H1 (cell line): ENCODE measurements around the gene CRTC3. TPM values are rescaled to one million over a fixed set of nuclear protein-coding genes. Genes with fewer than 3 reads are reported as not detected.

ENCODE experiments used
- CTCF ChIA-PET: fragments of 300-600 bp; sonication (Branson Sonifier 250); formaldehyde crosslinking; loops from one replicate; lab custom pipeline; 2021; ENCODE audit not compliant: partially characterized antibody; lab: Charles Lee
- POLR2A ChIA-PET: fragments of 300-600 bp; sonication (Branson Sonifier 250); formaldehyde crosslinking; loops from one replicate; lab custom pipeline; 2021; ENCODE audit warnings: inconsistent platforms; ENCODE audit not compliant: partially characterized antibody; lab: Charles Lee
- DNase-seq, 2 experiments: peaks; one replicate each; pipeline versions ENCODE4 v3.0.0 to v3.0.0-alpha.2; 2010 to 2022; ENCODE audit warnings: low spot score in 2 of 2, low read depth in 1 of 2, mixed read lengths in 1 of 2
- FAIRE-seq: peaks from 2 replicates; lab custom pipeline; 2011; peaks lifted over from hg19 to GRCh38; lab: Jason Lieb, UNC
- H2AFZ ChIP-seq: 2 replicates; pipeline ENCODE4 v1.8.1; 2012; ENCODE audit warnings: low read length, inconsistent platforms
- H2AK5ac ChIP-seq: 2 replicates; pipeline ENCODE4 v1.6.1; 2013; ENCODE audit warnings: low read depth, low read length
- H2BK120ac ChIP-seq: replicated peaks from 2 replicates; pipeline ENCODE3; 2013; ENCODE audit warnings: low read depth, low read length, inconsistent platforms
- H2BK12ac ChIP-seq: 2 replicates; pipeline ENCODE4 v1.6.1; 2013; ENCODE audit warnings: low read depth, low read length
- H2BK15ac ChIP-seq: 2 replicates; pipeline ENCODE4 v1.6.1; 2013; ENCODE audit warnings: low read length
- H2BK20ac ChIP-seq: 2 replicates; pipeline ENCODE4 v1.6.1; 2013; ENCODE audit warnings: low read length
- H2BK5ac ChIP-seq: 2 replicates; pipeline ENCODE4 v1.6.1; 2013; ENCODE audit warnings: low read depth, low read length
- H3K14ac ChIP-seq: 2 replicates; pipeline ENCODE4 v1.6.1; 2013; ENCODE audit warnings: inconsistent platforms; ENCODE audit not compliant: insufficient read length
- H3K18ac ChIP-seq: 2 replicates; pipeline ENCODE4 v1.6.1; 2013; ENCODE audit warnings: low read length; ENCODE audit errors: extremely low read depth
- H3K23ac ChIP-seq: 2 replicates; pipeline ENCODE4 v1.6.1; 2013; ENCODE audit warnings: inconsistent platforms; ENCODE audit not compliant: insufficient read length
- H3K23me2 ChIP-seq: 2 replicates; pipeline ENCODE4 v1.6.1; 2013; ENCODE audit warnings: low read depth, low read length
- H3K27ac ChIP-seq: 2 replicates; pipeline ENCODE4 v1.6.1; 2011; ENCODE audit warnings: low read depth, low read length, inconsistent platforms
- H3K27me3 ChIP-seq, 4 experiments: replicated peaks in 1 of 4; 1 replicate in 1 of 4; 2 replicates in 3 of 4; pipeline versions ENCODE4 v1.6.1 to v1.8.1; 2011 to 2013; ENCODE audit warnings: low read length in 3 of 4, mild to moderate bottlenecking in 3 of 4, inconsistent platforms in 2 of 4, mixed read lengths in 2 of 4, moderate library complexity in 1 of 4; ENCODE audit not compliant: control insufficient read depth in 3 of 4, insufficient read depth in 3 of 4; ENCODE audit errors: extremely low read depth in 1 of 4
- H3K36me3 ChIP-seq, 4 experiments: 2 replicates each; pipeline versions ENCODE4 v1.6.1 to v1.8.1; 2011 to 2013; ENCODE audit warnings: mild to moderate bottlenecking in 4 of 4, low read length in 3 of 4, moderate library complexity in 2 of 4, control low read depth in 1 of 4, inconsistent platforms in 1 of 4; ENCODE audit not compliant: insufficient read depth in 4 of 4, control insufficient read depth in 2 of 4
- H3K4ac ChIP-seq: replicated peaks from 2 replicates; pipeline ENCODE3; 2013; ENCODE audit warnings: low read length, low read depth, mixed read lengths, inconsistent platforms; ENCODE audit not compliant: insufficient read length
- H3K4me1 ChIP-seq, 4 experiments: replicated peaks in 1 of 4; 1 replicate in 1 of 4; 2 replicates in 3 of 4; pipeline versions ENCODE4 v1.6.1 to v1.8.1; 2011 to 2013; ENCODE audit warnings: low read length in 3 of 4, inconsistent platforms in 2 of 4, mixed read lengths in 1 of 4; ENCODE audit not compliant: insufficient read depth in 4 of 4, control insufficient read depth in 3 of 4
- H3K4me2 ChIP-seq, 2 experiments: 2 replicates each; pipeline versions ENCODE4 v1.6.1 to v1.8.1; 2011 to 2013; ENCODE audit warnings: low read depth in 2 of 2, low read length in 2 of 2, control low read depth in 1 of 2, inconsistent platforms in 1 of 2, mild to moderate bottlenecking in 1 of 2; ENCODE audit not compliant: insufficient read depth in 1 of 2
- H3K4me3 ChIP-seq, 4 experiments: fragments of 200-600, 300-600 bp in 1 of 4; sonication (generic), shearing (Covaris generic), sonication (Bioruptor Twin) in 1 of 4; 2 replicates each; pipeline versions ENCODE4 v1.5.1 to v1.8.1; 2011 to 2016; ENCODE audit warnings: low read length in 4 of 4, low read depth in 3 of 4, control low read depth in 2 of 4, inconsistent platforms in 2 of 4, mild to moderate bottlenecking in 2 of 4, mixed read lengths in 1 of 4, moderate library complexity in 1 of 4; ENCODE audit not compliant: insufficient read depth in 2 of 4; ENCODE audit errors: extremely low read depth in 1 of 4
- H3K56ac ChIP-seq: replicated peaks from 2 replicates; pipeline ENCODE3; 2013; ENCODE audit warnings: low read depth, mild to moderate bottlenecking, mixed read lengths, low read length, inconsistent platforms; ENCODE audit not compliant: insufficient read length
- H3K79me1 ChIP-seq: 2 replicates; pipeline ENCODE4 v1.6.1; 2013; ENCODE audit warnings: low read depth, low read length, control low read depth
- H3K79me2 ChIP-seq, 2 experiments: 2 replicates each; pipeline versions ENCODE4 v1.6.1 to v1.8.1; 2012 to 2013; ENCODE audit warnings: low read length in 2 of 2, mild to moderate bottlenecking in 2 of 2, inconsistent platforms in 1 of 2; ENCODE audit not compliant: insufficient read depth in 2 of 2, control insufficient read depth in 1 of 2
- H3K9ac ChIP-seq, 4 experiments: replicated peaks in 1 of 4; 1 replicate in 1 of 4; 2 replicates in 3 of 4; pipeline versions ENCODE4 v1.6.1 to v1.8.1; 2011 to 2013; ENCODE audit warnings: low read depth in 3 of 4, low read length in 3 of 4, control low read depth in 2 of 4, mild to moderate bottlenecking in 2 of 4, moderate library complexity in 2 of 4, inconsistent platforms in 1 of 4; ENCODE audit errors: extremely low read depth in 1 of 4
- H3K9me3 ChIP-seq, 2 experiments: 2 replicates each; pipeline versions ENCODE4 v1.6.1 to v1.8.1; 2012 to 2013; ENCODE audit warnings: mild to moderate bottlenecking in 2 of 2, moderate library complexity in 2 of 2, control low read depth in 1 of 2, inconsistent platforms in 1 of 2, low read depth in 1 of 2, low read length in 1 of 2, mixed read lengths in 1 of 2; ENCODE audit not compliant: insufficient read depth in 2 of 2
- H4K20me1 ChIP-seq, 2 experiments: replicated peaks in 1 of 2; 2 replicates each; pipeline versions ENCODE3 to v1.8.1; 2011 to 2013; ENCODE audit warnings: inconsistent platforms in 2 of 2, low read length in 2 of 2, mild to moderate bottlenecking in 1 of 2; ENCODE audit not compliant: insufficient read depth in 2 of 2, control insufficient read depth in 1 of 2
- H4K5ac ChIP-seq: 2 replicates; pipeline ENCODE4 v1.6.1; 2013; ENCODE audit warnings: low read length, low read depth, mixed read lengths, inconsistent platforms; ENCODE audit not compliant: insufficient read length
- H4K8ac ChIP-seq: 2 replicates; pipeline ENCODE4 v1.8.0; 2013; ENCODE audit warnings: mild to moderate bottlenecking, moderate library complexity, low read length, inconsistent platforms; ENCODE audit not compliant: insufficient read depth; ENCODE audit errors: extremely low read depth
- H4K91ac ChIP-seq: replicated peaks from 2 replicates; pipeline ENCODE3; 2013; ENCODE audit warnings: low read length, mixed read lengths, inconsistent platforms; ENCODE audit not compliant: insufficient read length
- EP300 ChIP-seq, 2 experiments: IDR thresholded peaks; 1 replicate in 1 of 2; 2 replicates in 1 of 2; pipeline ENCODE4 v1.6.1; 2011 to 2012; ENCODE audit warnings: low read depth in 2 of 2, low read length in 2 of 2, mild to moderate bottlenecking in 2 of 2, borderline replicate concordance in 1 of 2, inconsistent platforms in 1 of 2, moderate library complexity in 1 of 2
- FOSL1 ChIP-seq: IDR thresholded peaks from 2 replicates; pipeline ENCODE4 v1.6.1; 2011; ENCODE audit warnings: mild to moderate bottlenecking, low read depth, low read length, moderate library complexity; ENCODE audit not compliant: insufficient read depth
- JUND ChIP-seq: IDR thresholded peaks from 2 replicates; pipeline ENCODE4 v1.6.1; 2011; ENCODE audit warnings: mild to moderate bottlenecking, improper control_type of control experiment, low read length
- KDM4A ChIP-seq: IDR thresholded peaks from one replicate; pipeline ENCODE4 v1.7.1; 2012; ENCODE audit warnings: low read depth, mild to moderate bottlenecking, moderate library complexity, low read length, inconsistent platforms; ENCODE audit not compliant: severe bottlenecking
- MAFK ChIP-seq: IDR thresholded peaks from 2 replicates; pipeline ENCODE4 v1.6.1; 2012; ENCODE audit warnings: low read depth, mild to moderate bottlenecking, improper control_type of control experiment, low read length
- NANOG ChIP-seq: IDR thresholded peaks from 2 replicates; pipeline ENCODE4 v1.6.1; 2011; ENCODE audit warnings: low read length, low read depth, mild to moderate bottlenecking, inconsistent platforms; ENCODE audit not compliant: insufficient read depth, poor library complexity, severe bottlenecking
- RBBP5 ChIP-seq: IDR thresholded peaks from 2 replicates; pipeline ENCODE4 v1.7.1; 2012; ENCODE audit warnings: low read depth, mild to moderate bottlenecking, inconsistent platforms, low read length, moderate library complexity, borderline replicate concordance
- RFX5 ChIP-seq: IDR thresholded peaks from 2 replicates; pipeline ENCODE4 v1.6.1; 2011; ENCODE audit warnings: low read depth, low read length, improper control_type of control experiment, borderline replicate concordance
- SIN3A ChIP-seq, 2 experiments: IDR thresholded peaks in 1 of 2; conservative IDR thresholded peaks in 1 of 2; 2 replicates each; pipeline ENCODE4 v1.6.1; 2011 to 2012; ENCODE audit warnings: low read length in 2 of 2, improper control_type of control experiment in 1 of 2, low read depth in 1 of 2, mild to moderate bottlenecking in 1 of 2
- SP2 ChIP-seq: IDR thresholded peaks from 2 replicates; pipeline ENCODE4 v1.6.1; 2012; ENCODE audit warnings: mild to moderate bottlenecking, low read length, inconsistent platforms
- TAF1 ChIP-seq: IDR thresholded peaks from 2 replicates; pipeline ENCODE4 v1.6.1; 2011; ENCODE audit warnings: mild to moderate bottlenecking, low read depth, low read length
- TCF12 ChIP-seq: IDR thresholded peaks from 2 replicates; pipeline ENCODE4 v1.6.1; 2011; ENCODE audit warnings: low read depth, mild to moderate bottlenecking, low read length
- YY1 ChIP-seq: IDR thresholded peaks from 2 replicates; pipeline ENCODE4 v1.6.1; 2011; ENCODE audit warnings: low read depth, mild to moderate bottlenecking, low read length
- WGBS, 2 experiments: shearing (Covaris generic) in 1 of 2; methylation state at CpG; one replicate each; pipeline versions ENCODE4 v1.1.6 to v1.1.7; 2013 to 2015; ENCODE audit warnings: low lambda C conversion rate in 2 of 2, mixed read lengths in 2 of 2, inconsistent platforms in 1 of 2, low coverage in 1 of 2, missing lambda C conversion rate in 1 of 2; ENCODE audit not compliant: insufficient replicate concordance in 2 of 2, insufficient coverage in 1 of 2, insufficient read length in 1 of 2; ENCODE audit errors: extremely low coverage in 1 of 2, missing lambda C conversion rate in 1 of 2; 5-methylcytosine and 5-hydroxymethylcytosine counted together
- polyA plus RNA-seq, 7 experiments: library from polyadenylated mRNA; depleted of rRNA in 3 of 7; stranded (reverse) in 5 of 7; unstranded in 2 of 7; fragments of >200 nt in 5 of 7; fragments of 200-250 nt in 2 of 7; gene quantifications; 1 replicate in 5 of 7; 2 replicates in 1 of 7; 4 replicates in 1 of 7; pipeline versions ENCODE4 v1.2.1 to v1.2.3, GENCODE V29; 2011 to 2013; ENCODE audit warnings: missing spikeins in 2 of 7, mixed read lengths in 2 of 7
- total RNA-seq: library from RNA; stranded (reverse); fragmentation: NEBNext Ultra II Directional; extraction: Animal tissue kit (Norgen Biotek cat#: 25700); gene quantifications from 2 replicates; pipeline ENCODE4 v1.2.1, GENCODE V29; 2021

Gene CRTC3
- total and polyA plus RNA-seq, 2 of the 8 experiments (the other 6 are each of a cell fraction or from before 2014, with no cell fraction given), result 5.0 to 5.3 TPM

DNA sequence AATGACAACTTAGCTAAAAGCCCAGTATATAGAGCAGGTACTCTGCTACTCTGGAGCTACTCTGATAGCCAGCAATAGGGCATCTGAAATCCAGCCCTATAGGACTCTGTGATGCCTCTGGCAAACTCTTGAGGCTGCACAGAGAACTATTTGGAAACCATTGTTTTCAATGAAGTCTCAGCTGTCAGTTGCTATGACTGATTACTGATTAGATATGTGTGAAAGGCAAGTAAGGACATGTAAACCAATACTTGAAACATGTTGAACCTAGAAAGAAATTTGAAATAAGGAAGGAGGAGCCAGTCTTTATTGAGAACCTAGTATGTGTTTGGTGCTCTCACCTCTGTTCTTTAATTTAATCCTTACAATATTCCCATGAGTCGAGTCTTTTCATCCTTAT, 40.2 kb upstream of the CRTC3 start:
- Histone ChIP-seq H3K36me3 (peaks cover 22 to 74% (median 52%) of the 10 kb centered on the region in 4 experiments), H2AK5ac (no peak overlapping the region), H3K56ac (no peak overlapping the region), H4K91ac (no peak overlapping the region), H4K20me1 (no peaks in the 10 kb centered on the region), H3K18ac (no peak overlapping the region), H2BK20ac (no peak overlapping the region), H3K27ac (no peak overlapping the region), H3K27me3 (no peaks in the 10 kb centered on the region), H3K23ac (no peak overlapping the region), H2AFZ (no peak overlapping the region), H3K4me3 (no peak overlapping the region), H3K79me2 (no peaks in the 10 kb centered on the region), H3K23me2 (no peaks in the 10 kb centered on the region), H4K5ac (no peak overlapping the region), H2BK120ac (no peak overlapping the region), H3K79me1 (no peaks in the 10 kb centered on the region), H2BK12ac (no peak overlapping the region), H3K9ac (no peak overlapping the region), H4K8ac (no peak overlapping the region), H3K4me2 (no peak overlapping the region), H2BK15ac (no peak overlapping the region), H3K9me3 (no peaks in the 10 kb centered on the region), H3K4ac (no peak overlapping the region), H3K4me1 (no peaks in the 10 kb centered on the region), H2BK5ac (no peak overlapping the region), H3K14ac (no peak overlapping the region)
- FAIRE-seq (no peak), DNase-seq (no peak)
- no peak for TF ChIP-seq JUND
- TF ChIP-seq RBBP5, result no peak
- TF ChIP-seq MAFK, result no peak
- TF ChIP-seq EP300 (IDR thresholded peaks at IDR 0.05; ENCODE audit: borderline replicate concordance in 1 of 2, low read depth in 2 of 2, low read length in 2 of 2), result no peak
- no peak for TF ChIP-seq YY1
- no peak for TF ChIP-seq SP2
- no peak for TF ChIP-seq NANOG
- no peak for TF ChIP-seq RFX5
- TF ChIP-seq FOSL1, result no peak
- TF ChIP-seq TCF12, result no peak
- no peak for TF ChIP-seq KDM4A
- no peak for TF ChIP-seq SIN3A (conservative IDR thresholded peaks at IDR 0.05 in 1 of 2, IDR thresholded peaks at IDR 0.05 in 1 of 2; ENCODE audit: low read depth in 1 of 2, low read length in 2 of 2)
- TF ChIP-seq TAF1, result no peak
- CTCF ChIA-PET, result interaction anchor here (1.3 to 2.0 kb wide), 4 partner anchors 8 to 170 kb away, joined by 3 to 6 read pairs (median 4); no protein-coding TSS in a partner anchor
- POLR2A ChIA-PET, result no interaction called here
- 93% methylated on average over 1 of the region's 1 CpG; no CpG with 5 or more reads in 1 of the 2 experiments for WGBS, 2 experiments
